ENCODE results near the gene PRR3. TPM values are rescaled to one million over a fixed set of nuclear protein-coding genes. Genes with fewer than 3 reads are reported as not detected.

Gene PRR3
- polyA plus RNA-seq, 3 donors, result 2.8 to 7.1 (median 3.6) TPM

GRCh38 chr6:30570740-30571074 is 13.6 kb downstream of the PRR3 start:
- H3K27ac Mint-ChIP-seq, result peak overlapping the region; percentile 98 to 100 (median 98)
- Histone ChIP-seq H3K36me3 (replicated peaks in 1 of 2; ENCODE audit: control insufficient read depth in 1 of 2, insufficient read depth in 2 of 2, low read length in 2 of 2) (peaks cover 0 to 22% of the 10 kb centered on the region in 2 donors), H3K27ac (ENCODE audit: low read depth in 1 of 2, low read length in 2 of 2) (peak overlapping the region; percentile 93 to 97), H3K27me3 (ENCODE audit: control insufficient read depth in 2 of 2, insufficient read depth in 2 of 2, low read length in 2 of 2) (no peaks in the 10 kb centered on the region), H3K9me3 (replicated peaks in 1 of 2; ENCODE audit: control insufficient read depth in 1 of 2, insufficient read depth in 1 of 2, low read length in 2 of 2) (no peaks in the 10 kb centered on the region), H3K4me1 (ENCODE audit: control insufficient read depth in 1 of 2, insufficient read depth in 2 of 2, low read length in 2 of 2) (peaks cover 23 to 33% of the 10 kb centered on the region in 2 donors), H4K20me1 (ENCODE audit: insufficient read depth, low read length) (peaks cover 41% of the 10 kb centered on the region), H3K79me2 (ENCODE audit: insufficient read depth, low read length) (peaks cover 44% of the 10 kb centered on the region), H2AFZ (ENCODE audit: insufficient read depth, low read depth, low read length, poor library complexity, severe bottlenecking) (peak overlapping the region; percentile 80), H3K9ac (ENCODE audit: insufficient read depth, low read length, poor library complexity, severe bottlenecking) (peak overlapping the region; percentile 83), H3K4me3 (replicated peaks in 1 of 3; ENCODE audit: low read depth in 2 of 3, low read length in 3 of 3) (peak overlapping the region; percentile 33 to 87 (median 79)), H3K4me2 (replicated peaks; ENCODE audit: extremely low read depth, low read length, poor library complexity, severe bottlenecking) (peak overlapping the region; percentile 92)
- H3K4me1 Mint-ChIP-seq, result peaks cover 40% of the 10 kb centered on the region
- H3K4me3 Mint-ChIP-seq, result peak overlapping the region; percentile 96 to 98
- H3K9me3 Mint-ChIP-seq, result no peaks in the 10 kb centered on the region
- DNase-seq, result peak; percentile 58 to 77 (median 75)
- TF ChIP-seq, protein P1, sequence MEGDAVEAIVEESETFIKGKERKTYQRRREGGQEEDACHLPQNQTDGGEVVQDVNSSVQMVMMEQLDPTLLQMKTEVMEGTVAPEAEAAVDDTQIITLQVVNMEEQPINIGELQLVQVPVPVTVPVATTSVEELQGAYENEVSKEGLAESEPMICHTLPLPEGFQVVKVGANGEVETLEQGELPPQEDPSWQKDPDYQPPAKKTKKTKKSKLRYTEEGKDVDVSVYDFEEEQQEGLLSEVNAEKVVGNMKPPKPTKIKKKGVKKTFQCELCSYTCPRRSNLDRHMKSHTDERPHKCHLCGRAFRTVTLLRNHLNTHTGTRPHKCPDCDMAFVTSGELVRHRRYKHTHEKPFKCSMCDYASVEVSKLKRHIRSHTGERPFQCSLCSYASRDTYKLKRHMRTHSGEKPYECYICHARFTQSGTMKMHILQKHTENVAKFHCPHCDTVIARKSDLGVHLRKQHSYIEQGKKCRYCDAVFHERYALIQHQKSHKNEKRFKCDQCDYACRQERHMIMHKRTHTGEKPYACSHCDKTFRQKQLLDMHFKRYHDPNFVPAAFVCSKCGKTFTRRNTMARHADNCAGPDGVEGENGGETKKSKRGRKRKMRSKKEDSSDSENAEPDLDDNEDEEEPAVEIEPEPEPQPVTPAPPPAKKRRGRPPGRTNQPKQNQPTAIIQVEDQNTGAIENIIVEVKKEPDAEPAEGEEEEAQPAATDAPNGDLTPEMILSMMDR (IDR thresholded peaks at IDR 0.05), result no peak
- H3K36me3 Mint-ChIP-seq, result peaks cover 11 to 18% of the 10 kb centered on the region in 2 donors
- 0% methylated on average over 8 of the region's 18 CpGs for WGBS (ENCODE audit: insufficient coverage)
- intact Hi-C loops (cut with micrococcal nuclease), result loop anchor here (2.0 kb wide), 2 partner anchors 14 to 46 kb away; partner anchors contain the start of genes GNL1 (in 2 of the 2), PRR3 (in 2 of the 2), MRPS18B (in 1 of the 2) and PPP1R10 (in 1 of the 2)
- H3K27me3 Mint-ChIP-seq (ENCODE audit: low read depth in 3 of 3), result peaks cover 1 to 5% (median 3%) of the 10 kb centered on the region in 3 donors

- H3K27ac Mint-ChIP-seq, result peak within 1 kb of the TSS; percentile 98 to 100 (median 99)
- H3K4me1 ChIP-seq (ENCODE audit: control insufficient read depth in 1 of 2, insufficient read depth in 2 of 2, low read length in 2 of 2), result peaks cover 23 to 33% of the 10 kb centered on the region in 2 donors
- peaks cover 46% of the 10 kb centered on the region for H4K20me1 ChIP-seq (ENCODE audit: insufficient read depth, low read length)
- peak within 1 kb of the TSS; percentile 83 for H3K9ac ChIP-seq (ENCODE audit: insufficient read depth, low read length, poor library complexity, severe bottlenecking)
- H2AFZ ChIP-seq (ENCODE audit: insufficient read depth, low read depth, low read length, poor library complexity, severe bottlenecking), result peak within 1 kb of the TSS; percentile 80
- H3K36me3 ChIP-seq (replicated peaks in 1 of 2; ENCODE audit: control insufficient read depth in 1 of 2, insufficient read depth in 2 of 2, low read length in 2 of 2), result peaks cover 0 to 22% of the 10 kb centered on the region in 2 donors
- TF ChIP-seq, protein P1 (IDR thresholded peaks at IDR 0.05), result no peak
- peaks cover 40% of the 10 kb centered on the region for H3K4me1 Mint-ChIP-seq
- peak within 1 kb of the TSS; percentile 92 for H3K4me2 ChIP-seq (replicated peaks; ENCODE audit: extremely low read depth, low read length, poor library complexity, severe bottlenecking)
- whole genome bisulfite sequencing (ENCODE audit: insufficient coverage), result 0% methylated on average over 51 of the region's 59 CpGs
- peaks cover 1 to 5% (median 3%) of the 10 kb centered on the region in 3 donors for H3K27me3 Mint-ChIP-seq (ENCODE audit: low read depth in 3 of 3)
- H3K79me2 ChIP-seq (ENCODE audit: insufficient read depth, low read length), result peaks cover 48% of the 10 kb centered on the region
- no peaks in the 10 kb centered on the region for H3K9me3 Mint-ChIP-seq
- no peaks in the 10 kb centered on the region for H3K27me3 ChIP-seq (ENCODE audit: control insufficient read depth in 2 of 2, insufficient read depth in 2 of 2, low read length in 2 of 2)
- peaks cover 11 to 21% of the 10 kb centered on the region in 2 donors for H3K36me3 Mint-ChIP-seq
- H3K27ac ChIP-seq (ENCODE audit: low read depth in 1 of 2, low read length in 2 of 2), result peak within 1 kb of the TSS; percentile 93 to 97
- intact Hi-C loops (cut with micrococcal nuclease), result loop anchor here (2.0 kb wide), 2 partner anchors 14 to 46 kb away; partner anchors contain the start of genes GNL1 (in 2 of the 2), PRR3 (in 2 of the 2), MRPS18B (in 1 of the 2) and PPP1R10 (in 1 of the 2)
- DNase-seq, result peak; percentile 95 to 98 (median 98)
- H3K9me3 ChIP-seq (replicated peaks in 1 of 2; ENCODE audit: control insufficient read depth in 1 of 2, insufficient read depth in 1 of 2, low read length in 2 of 2), result no peaks in the 10 kb centered on the region
- peak within 1 kb of the TSS; percentile 96 to 99 for H3K4me3 Mint-ChIP-seq
- H3K4me3 ChIP-seq (replicated peaks in 1 of 3; ENCODE audit: low read depth in 2 of 3, low read length in 3 of 3), result peak within 1 kb of the TSS; percentile 76 to 87 (median 79)
Observed at GRCh38 chr6:30571075-30571761, 14.1 kb downstream of the PRR3 start, which contains the start of gene ABCF1. Gene ABCF1 (plus strand): TSS chr6:30571442. CDS start chr6:30571488, 46 bp downstream.

All from CD14-positive monocyte (primary cell).